Astrocyte of the cerebellum (primary cell): ENCODE data around the gene PTPRT.

ENCODE experiments used
- DNase-seq: peaks from one replicate; pipeline ENCODE4 v3.0.0-alpha.2; 2011; ENCODE audit warnings: low read depth
- H3K4me3 ChIP-seq: 2 replicates; pipeline ENCODE4 v1.5.1; 2011; ENCODE audit warnings: mild to moderate bottlenecking, low read depth, low read length, moderate library complexity
- CTCF ChIP-seq: IDR thresholded peaks from 2 replicates; pipeline ENCODE4 v1.5.1; 2012; ENCODE audit warnings: low read length, low read depth, moderate library complexity, mild to moderate bottlenecking; ENCODE audit errors: missing control alignments
- in situ Hi-C: cut with HindIII; loops from 2 replicates; pipeline ENCODE4 v1.10.0; 2017; ENCODE audit warnings: low sequenced_read_pairs

PTPRT gene

GRCh38 chr20:43029176-43029575, 160.5 kb downstream of the PTPRT start:
- TF ChIP-seq CTCF: no peak
- DNase-seq: no peak
- in situ Hi-C loops: no loop called here
- no peak overlapping the region for H3K4me3 ChIP-seq

GRCh38 chr20:43028470-43028869, 161.2 kb downstream of the PTPRT start:
- in situ Hi-C loops: no loop called here
- H3K4me3 ChIP-seq: no peak overlapping the region
- no peak for TF ChIP-seq CTCF
- DNase-seq: no peak

GRCh38 chr20:43023836-43024235, 165.9 kb downstream of the PTPRT start:
- no peak overlapping the region for H3K4me3 ChIP-seq
- in situ Hi-C loops: no loop called here
- no peak for TF ChIP-seq CTCF
- no peak for DNase-seq

- no peak for TF ChIP-seq CTCF
- in situ Hi-C loops: no loop called here
- H3K4me3 ChIP-seq: no peak overlapping the region
- DNase-seq: no peak
Observed at GRCh38 chr20:43022568-43022967, 167.1 kb downstream of the PTPRT start.

GRCh38 chr20:43022081-43022480, 167.6 kb downstream of the PTPRT start:
- no peak for DNase-seq
- no peak overlapping the region for H3K4me3 ChIP-seq
- in situ Hi-C loops: no loop called here
- TF ChIP-seq CTCF: no peak

- in situ Hi-C loops: no loop called here
- H3K4me3 ChIP-seq: no peak overlapping the region
- DNase-seq: no peak
- no peak for TF ChIP-seq CTCF
Observed at GRCh38 chr20:43017241-43018030, 172.3 kb downstream of the PTPRT start.

GRCh38 chr20:43016257-43016656, 173.4 kb downstream of the PTPRT start:
- no peak for DNase-seq
- H3K4me3 ChIP-seq: no peak overlapping the region
- in situ Hi-C loops: no loop called here
- TF ChIP-seq CTCF: no peak
